IMR-90 (cell line): ENCODE data around the gene BCL2L1. TPM values are rescaled to one million over a fixed set of nuclear protein-coding genes. Genes with fewer than 3 reads are reported as not detected.

Experiments used
- ATAC-seq: fragments of 200-7000 bp; cut with Tn5 transposase; 2 replicates; pipeline ENCODE4 v1.9.1; 2020; ENCODE audit warnings: low read depth, mild to moderate bottlenecking, moderate library complexity
- BruUV-seq: library from RNA; stranded (reverse); fragments of 400-500 nt; replicated peaks from 2 replicates; lab custom pipeline; 2021; lab: Mats Ljungman, UMichigan
- CTCF ChIA-PET: fragments of 300-600 bp; formaldehyde crosslinking; extraction: SDS; loops from one replicate; lab custom pipeline; 2021; ENCODE audit warnings: antibody characterized with exemption; lab: Yijun Ruan, JAX
- POLR2A ChIA-PET: fragments of 300-600 bp; sonication (Branson Sonifier 250); formaldehyde crosslinking; loops from one replicate; lab custom pipeline; 2022; ENCODE audit warnings: antibody characterized with exemption; ENCODE audit not compliant: unreplicated experiment; lab: Charles Lee
- DNase-seq: peaks from one replicate; pipeline ENCODE4 v3.0.0; 2013
- H2AFZ ChIP-seq: replicated peaks from 2 replicates; pipeline ENCODE3; 2013; ENCODE audit warnings: low read length, mild to moderate bottlenecking; ENCODE audit not compliant: poor library complexity
- H2AK5ac ChIP-seq: 2 replicates; pipeline ENCODE4 v1.6.1; 2013; ENCODE audit warnings: low read depth, low read length, inconsistent platforms
- H2AK9ac ChIP-seq: replicated peaks from 2 replicates; pipeline ENCODE3; 2013; ENCODE audit warnings: mild to moderate bottlenecking, low read depth, low read length, moderate library complexity; ENCODE audit not compliant: poor library complexity
- H2BK120ac ChIP-seq: 2 replicates; pipeline ENCODE4 v1.6.1; 2013; ENCODE audit warnings: low read depth, low read length, inconsistent platforms
- H2BK15ac ChIP-seq: 3 replicates; pipeline ENCODE4 v1.6.1; 2013; ENCODE audit warnings: low read depth, low read length, inconsistent platforms
- H2BK20ac ChIP-seq: 2 replicates; pipeline ENCODE4 v1.6.1; 2013; ENCODE audit warnings: low read depth, mild to moderate bottlenecking, inconsistent platforms, low read length, moderate library complexity
- H2BK5ac ChIP-seq: 2 replicates; pipeline ENCODE4 v1.6.1; 2013; ENCODE audit warnings: mild to moderate bottlenecking, low read depth, low read length, inconsistent platforms; ENCODE audit not compliant: poor library complexity, severe bottlenecking
- H3K14ac ChIP-seq: replicated peaks from 2 replicates; pipeline ENCODE4 v1.6.1; 2013; ENCODE audit warnings: low read depth, low read length, inconsistent platforms
- H3K18ac ChIP-seq: 2 replicates; pipeline ENCODE4 v1.6.1; 2013; ENCODE audit warnings: low read depth, low read length, control low read depth
- H3K23ac ChIP-seq: 2 replicates; pipeline ENCODE4 v1.6.1; 2013; ENCODE audit warnings: low read depth, low read length, inconsistent platforms
- H3K27ac ChIP-seq: 2 replicates; pipeline ENCODE4 v1.5.1; 2013; ENCODE audit warnings: mild to moderate bottlenecking, control low read depth, low read length; ENCODE audit not compliant: insufficient read depth
- H3K27me3 ChIP-seq: 2 replicates; pipeline ENCODE4 v1.6.1; 2013; ENCODE audit warnings: low read length; ENCODE audit not compliant: control insufficient read depth, insufficient read depth
- H3K36me3 ChIP-seq: 2 replicates; pipeline ENCODE4 v1.6.1; 2013; ENCODE audit warnings: low read length, mixed read lengths; ENCODE audit not compliant: control insufficient read depth, insufficient read depth
- H3K4ac ChIP-seq: 2 replicates; pipeline ENCODE4 v1.6.1; 2013; ENCODE audit warnings: low read depth, low read length, inconsistent platforms
- H3K4me1 ChIP-seq: 2 replicates; pipeline ENCODE4 v1.6.1; 2013; ENCODE audit warnings: low read length, mixed read lengths; ENCODE audit not compliant: control insufficient read depth, insufficient read depth
- H3K4me2 ChIP-seq: 2 replicates; pipeline ENCODE4 v1.6.1; 2013; ENCODE audit warnings: low read depth, mild to moderate bottlenecking, control low read depth, low read length, moderate library complexity
- H3K4me3 ChIP-seq: 2 replicates; pipeline ENCODE4 v1.5.1; 2013; ENCODE audit warnings: low read depth, mild to moderate bottlenecking, control low read depth, low read length, moderate library complexity; ENCODE audit not compliant: insufficient read depth
- H3K56ac ChIP-seq: 2 replicates; pipeline ENCODE4 v1.6.1; 2013; ENCODE audit warnings: low read length, inconsistent platforms; ENCODE audit not compliant: insufficient read depth; ENCODE audit errors: extremely low read depth
- H3K79me1 ChIP-seq, 2 experiments: 2 replicates each; pipeline ENCODE4 v1.6.1; 2013; ENCODE audit warnings: low read length in 2 of 2, inconsistent platforms in 1 of 2, low read depth in 1 of 2
- H3K9ac ChIP-seq: 2 replicates; pipeline ENCODE4 v1.6.1; 2013; ENCODE audit warnings: low read depth, low read length, control low read depth
- H3K9me1 ChIP-seq: 2 replicates; pipeline ENCODE4 v1.6.1; 2013; ENCODE audit warnings: low read length, inconsistent platforms; ENCODE audit not compliant: insufficient read depth
- H3K9me3 ChIP-seq: 2 replicates; pipeline ENCODE4 v1.6.1; 2013; ENCODE audit warnings: low read length; ENCODE audit not compliant: control insufficient read depth, insufficient read depth
- H4K20me1 ChIP-seq: 2 replicates; pipeline ENCODE4 v1.6.1; 2013; ENCODE audit warnings: low read length, inconsistent platforms; ENCODE audit not compliant: insufficient read depth
- H4K5ac ChIP-seq: 2 replicates; pipeline ENCODE4 v1.6.1; 2013; ENCODE audit warnings: mild to moderate bottlenecking, low read depth, low read length, control low read depth
- H4K8ac ChIP-seq, 2 experiments: 2 replicates each; pipeline ENCODE4 v1.6.1; 2013; ENCODE audit warnings: low read depth in 2 of 2, low read length in 2 of 2, control low read depth in 1 of 2, inconsistent platforms in 1 of 2
- H4K91ac ChIP-seq: 2 replicates; pipeline ENCODE4 v1.6.1; 2013; ENCODE audit warnings: low read depth, low read length, inconsistent platforms; ENCODE audit not compliant: insufficient read depth
- BHLHE40 ChIP-seq: fragments of 150-350 bp; IDR thresholded peaks from 2 replicates; pipeline ENCODE4 v1.6.1; 2016; ENCODE audit warnings: mild to moderate bottlenecking, low read depth, low read length
- CEBPB ChIP-seq: IDR thresholded peaks from 2 replicates; pipeline ENCODE4 v1.6.1; 2012; ENCODE audit warnings: low read depth, low read length, improper control_type of control experiment
- CHD1 ChIP-seq: IDR thresholded peaks from 2 replicates; pipeline ENCODE4 v1.6.1; 2012; ENCODE audit warnings: low read depth, low read length, improper control_type of control experiment
- ELK1 ChIP-seq: fragments of 150-350 bp; IDR thresholded peaks from 2 replicates; pipeline ENCODE4 v1.6.1; 2016; ENCODE audit warnings: low read depth, mild to moderate bottlenecking, low read length, moderate library complexity, borderline replicate concordance
- FOS ChIP-seq: fragments of 150-350 bp; IDR thresholded peaks from 2 replicates; pipeline ENCODE4 v1.6.1; 2016; ENCODE audit warnings: low read depth, low read length
- MAFK ChIP-seq: IDR thresholded peaks from 2 replicates; pipeline ENCODE4 v1.6.1; 2012; ENCODE audit warnings: low read depth, low read length, improper control_type of control experiment
- MAZ ChIP-seq: IDR thresholded peaks from 2 replicates; pipeline ENCODE4 v1.6.1; 2012; ENCODE audit warnings: low read depth, mild to moderate bottlenecking, low read length, improper control_type of control experiment, moderate library complexity, borderline replicate concordance
- NFE2L2 ChIP-seq: fragments of 150-350 bp; IDR thresholded peaks from 2 replicates; pipeline ENCODE4 v1.6.1; 2016; ENCODE audit warnings: low read depth, mild to moderate bottlenecking, low read length
- POLR2A ChIP-seq: IDR thresholded peaks from 2 replicates; pipeline ENCODE4 v1.6.1; 2012; ENCODE audit warnings: mild to moderate bottlenecking, low read depth, low read length
- RFX5 ChIP-seq: IDR thresholded peaks from 2 replicates; pipeline ENCODE4 v1.8.0; 2012; ENCODE audit warnings: low read depth, mild to moderate bottlenecking, low read length, moderate library complexity
- SMC3 ChIP-seq: fragments of 150-350 bp; IDR thresholded peaks from 2 replicates; pipeline ENCODE4 v1.6.1; 2016; ENCODE audit warnings: low read depth, mild to moderate bottlenecking, antibody characterized with exemption, low read length, moderate library complexity
- USF2 ChIP-seq: fragments of 150-350 bp; IDR thresholded peaks from 2 replicates; pipeline ENCODE4 v1.6.1; 2017; ENCODE audit warnings: mild to moderate bottlenecking, antibody characterized with exemption, low read length, low read depth
- WGBS, 2 experiments: methylation state at CpG; one replicate each; pipeline versions ENCODE4 v1.1.5 to v1.1.7; 2013; ENCODE audit warnings: missing lambda C conversion rate in 2 of 2; ENCODE audit not compliant: insufficient read length in 1 of 2; ENCODE audit errors: extremely low coverage in 2 of 2; 5-methylcytosine and 5-hydroxymethylcytosine counted together
- dilution Hi-C: fragments of 300-500 bp; cut with HindIII; formaldehyde crosslinking; loops from one replicate; pipeline ENCODE4 v1.14.3; 2018; ENCODE audit warnings: low sequenced_read_pairs; ENCODE audit not compliant: unreplicated experiment
- in situ Hi-C: fragments of 300-500 bp; cut with MboI; formaldehyde crosslinking; loops from 3 replicates; pipeline ENCODE4 v1.14.3; 2019; ENCODE audit warnings: low sequenced_read_pairs, inconsistent platforms, mixed read lengths
- intact Hi-C: fragments of 100-400 bp; cut with micrococcal nuclease; formaldehyde crosslinking; loops from 2 replicates; pipeline ENCODE4 v1.10.0; 2022
- polyA plus RNA-seq, 3 experiments: library from polyadenylated mRNA; depleted of rRNA; stranded (reverse); fragments of >200 nt; gene quantifications; 2 replicates each; pipeline ENCODE4 v1.2.3, GENCODE V29; 2012; ENCODE audit warnings: low replicate concordance in 1 of 3
- total RNA-seq: library from RNA; depleted of rRNA; stranded (reverse); fragments of >200 nt; gene quantifications from 2 replicates; pipeline ENCODE4 v1.2.3, GENCODE V29; 2012

Gene BCL2L1
- total and polyA plus RNA-seq, 2 of the 4 experiments (the other 2 are of a cell fraction): 40.2 to 41.9 TPM

DNA sequence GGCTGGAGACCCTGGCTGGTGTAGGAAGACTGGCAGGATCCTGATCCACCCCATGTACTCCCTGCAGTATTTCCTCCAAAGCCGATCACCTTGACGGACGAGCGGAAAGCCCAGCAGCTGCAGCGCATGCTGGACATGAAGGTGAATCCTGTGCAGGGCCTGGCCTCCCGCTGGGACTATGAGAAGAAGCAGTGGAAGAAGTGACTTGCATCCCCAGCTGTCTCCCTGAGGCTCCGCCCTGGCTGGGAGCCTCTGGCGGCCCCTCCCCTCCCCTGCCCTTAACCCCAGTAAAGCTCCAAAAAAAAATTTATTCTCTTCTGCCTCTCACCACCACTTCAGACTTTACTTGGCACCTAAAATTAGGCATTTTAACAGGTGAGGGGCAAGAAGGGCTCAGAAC is 78.0 kb downstream of the BCL2L1 start:
- ChIA-PET POLR2A (interaction anchor here (0.6 kb wide), 1 partner anchor 72 kb away, joined by 3 read pairs; no protein-coding TSS in a partner anchor), CTCF (interaction anchor here (0.5 to 1.5 kb wide), 2 partner anchors 11 to 53 kb away, joined by 4 read pairs; no protein-coding TSS in a partner anchor)
- no peak overlapping the region for H3K56ac ChIP-seq
- no peak for TF ChIP-seq MAFK
- no peak for TF ChIP-seq NFE2L2
- no peak for TF ChIP-seq SMC3
- TF ChIP-seq MAZ: no peak
- TF ChIP-seq FOS: no peak
- no peak for TF ChIP-seq CHD1
- no peak for TF ChIP-seq CEBPB
- no peak for TF ChIP-seq USF2
- TF ChIP-seq ELK1: no peak
- no peak for TF ChIP-seq RFX5
- TF ChIP-seq BHLHE40: no peak
- no peak for TF ChIP-seq POLR2A
- BruUV-seq: no TSS peak
- no peaks in the 10 kb centered on the region for H3K36me3 ChIP-seq
- ATAC-seq (no peak), DNase-seq (no peak)
- H3K27me3 ChIP-seq: peaks cover 10% of the 10 kb centered on the region
- no peaks in the 10 kb centered on the region for H3K9me3 ChIP-seq
- dilution Hi-C loops (no loop called here), in situ Hi-C loops (no loop called here), intact Hi-C loops (no loop called here)
- no peak overlapping the region for H2AK9ac ChIP-seq
- H3K4me1 ChIP-seq: no peaks in the 10 kb centered on the region; the same call in 1 of the 2 replicates
- H4K8ac ChIP-seq: no peak overlapping the region
- no peak overlapping the region for H3K4ac ChIP-seq
- no peaks in the 10 kb centered on the region for H4K20me1 ChIP-seq
- H3K9ac ChIP-seq: no peak overlapping the region; the same call in 1 of the 2 replicates
- H3K79me1 ChIP-seq: no peaks in the 10 kb centered on the region
- no peak overlapping the region for H2BK5ac ChIP-seq
- H4K91ac ChIP-seq: no peak overlapping the region
- no peak overlapping the region for H2BK120ac ChIP-seq
- H4K5ac ChIP-seq: no peak overlapping the region
- no peak overlapping the region for H3K27ac ChIP-seq
- H2BK15ac ChIP-seq: no peak overlapping the region
- H3K9me1 ChIP-seq: no peaks in the 10 kb centered on the region
- no peak overlapping the region for H2BK20ac ChIP-seq
- no peak overlapping the region for H3K4me3 ChIP-seq
- H3K23ac ChIP-seq: no peak overlapping the region
- H3K4me2 ChIP-seq: no peak overlapping the region
- H3K14ac ChIP-seq: no peak overlapping the region
- no peak overlapping the region for H2AK5ac ChIP-seq
- WGBS, 2 experiments: no CpG with 5 or more reads among the region's 8 CpGs
- H2AFZ ChIP-seq: no peak overlapping the region
- H3K18ac ChIP-seq: no peak overlapping the region
